Measurements from ENCODE around the gene SLC35B1. TPM values are rescaled to one million over a fixed set of nuclear protein-coding genes. Genes with fewer than 3 reads are reported as not detected.

The SLC35B1 gene
- total RNA-seq, 1 experiment from 2014 or later = 84.6 TPM

- no peak overlapping the region for H3K4me3 ChIP-seq (ENCODE audit: low read depth in 2 of 2, low read length in 2 of 2)
- ChIA-PET POLR2A (no interaction called here), CTCF (no interaction called here)
- H3K27ac ChIP-seq (ENCODE audit: low read length) = no peak overlapping the region
- peaks cover 7% of the 10 kb centered on the region for H3K4me1 ChIP-seq (ENCODE audit: control insufficient read depth, insufficient read depth, low read length)
- H3K9me3 ChIP-seq (ENCODE audit: control insufficient read depth, insufficient read depth, low read depth, low read length) = no peaks in the 10 kb centered on the region
- BruUV-seq (replicated peaks) = no TSS peak
- H3K27me3 ChIP-seq (ENCODE audit: control insufficient read depth, insufficient read depth, low read length) = no peaks in the 10 kb centered on the region
- DNase-seq (ENCODE audit: low read depth, low spot score) (no peak), ATAC-seq (no peak)
- TF ChIP-seq POLR2AphosphoS5 (IDR thresholded peaks at IDR 0.05; ENCODE audit: low read depth, low read length) = no peak
- TF ChIP-seq REST (IDR thresholded peaks at IDR 0.05; ENCODE audit: insufficient read depth in 1 of 2, low read depth in 2 of 2, low read length in 1 of 2) = no peak
- TF ChIP-seq SIN3A (IDR thresholded peaks at IDR 0.05; ENCODE audit: borderline replicate concordance, insufficient read depth, low read depth, low read length) = no peak
- TF ChIP-seq TCF7L2 (IDR thresholded peaks at IDR 0.05; ENCODE audit: low read depth, low read length) = no peak
- no peak for TF ChIP-seq CTCF (IDR thresholded peaks at IDR 0.05)
- no peaks in the 10 kb centered on the region for H3K36me3 ChIP-seq (ENCODE audit: control insufficient read depth, insufficient read depth, low read length)
- intact Hi-C loops (cut with micrococcal nuclease; ENCODE audit: unreplicated experiment) = no loop called here
- in situ Hi-C loops (cut with HindIII; ENCODE audit: low pct_unique_long_range_greater_than_20kb, low sequenced_read_pairs) = no loop called here
Observed at GRCh38 chr17:49692751-49693150, 15.0 kb downstream of the SLC35B1 start.

- Histone ChIP-seq H3K4me3 (ENCODE audit: low read depth in 2 of 2, low read length in 2 of 2) (no peak overlapping the region), H3K27ac (ENCODE audit: low read length) (no peak overlapping the region), H3K36me3 (ENCODE audit: control insufficient read depth, insufficient read depth, low read length) (no peaks in the 10 kb centered on the region), H3K9me3 (ENCODE audit: control insufficient read depth, insufficient read depth, low read depth, low read length) (no peaks in the 10 kb centered on the region), H3K4me1 (ENCODE audit: control insufficient read depth, insufficient read depth, low read length) (peaks cover 7% of the 10 kb centered on the region), H3K27me3 (ENCODE audit: control insufficient read depth, insufficient read depth, low read length) (no peaks in the 10 kb centered on the region)
- POLR2A ChIA-PET = no interaction called here
- in situ Hi-C loops (cut with HindIII; ENCODE audit: low pct_unique_long_range_greater_than_20kb, low sequenced_read_pairs) (no loop called here), intact Hi-C loops (cut with micrococcal nuclease; ENCODE audit: unreplicated experiment) (no loop called here)
- no TSS peak for BruUV-seq (replicated peaks)
- DNase-seq (ENCODE audit: low read depth, low spot score) (no peak), ATAC-seq (no peak)
- TF ChIP-seq CTCF (IDR thresholded peaks at IDR 0.05) (no peak), TCF7L2 (IDR thresholded peaks at IDR 0.05; ENCODE audit: low read depth, low read length) (no peak)
- CTCF ChIA-PET = interaction anchor here (1.0 kb wide), 1 partner anchor 121 kb away, joined by 5 read pairs; no protein-coding TSS in a partner anchor
Observed at GRCh38 chr17:49691677-49692191, 16.0 kb downstream of the SLC35B1 start.

All from Panc1 (cell line).